Lower leg skin (tissue), 3 donors: ENCODE results near the gene CSPG5.

Experiments
- POLR2A ChIP-seq, 2 donors: fragments of 450-650 bp; IDR thresholded peaks; one replicate each; pipeline ENCODE4 v1.6.1; 2016 to 2017; ENCODE audit warnings: antibody characterized with exemption in 2 of 2, mild to moderate bottlenecking in 1 of 2, moderate library complexity in 1 of 2
- TF ChIP-seq, protein P1 (sequence below), 3 donors: fragments of 450-650 bp; IDR thresholded peaks; one replicate each; pipeline ENCODE4 v1.5.1; 2016; ENCODE audit warnings: antibody characterized with exemption in 3 of 3, mild to moderate bottlenecking in 3 of 3, moderate library complexity in 2 of 3

- TF ChIP-seq POLR2A (IDR thresholded peaks at IDR 0.05): no peak
- TF ChIP-seq, protein P1, sequence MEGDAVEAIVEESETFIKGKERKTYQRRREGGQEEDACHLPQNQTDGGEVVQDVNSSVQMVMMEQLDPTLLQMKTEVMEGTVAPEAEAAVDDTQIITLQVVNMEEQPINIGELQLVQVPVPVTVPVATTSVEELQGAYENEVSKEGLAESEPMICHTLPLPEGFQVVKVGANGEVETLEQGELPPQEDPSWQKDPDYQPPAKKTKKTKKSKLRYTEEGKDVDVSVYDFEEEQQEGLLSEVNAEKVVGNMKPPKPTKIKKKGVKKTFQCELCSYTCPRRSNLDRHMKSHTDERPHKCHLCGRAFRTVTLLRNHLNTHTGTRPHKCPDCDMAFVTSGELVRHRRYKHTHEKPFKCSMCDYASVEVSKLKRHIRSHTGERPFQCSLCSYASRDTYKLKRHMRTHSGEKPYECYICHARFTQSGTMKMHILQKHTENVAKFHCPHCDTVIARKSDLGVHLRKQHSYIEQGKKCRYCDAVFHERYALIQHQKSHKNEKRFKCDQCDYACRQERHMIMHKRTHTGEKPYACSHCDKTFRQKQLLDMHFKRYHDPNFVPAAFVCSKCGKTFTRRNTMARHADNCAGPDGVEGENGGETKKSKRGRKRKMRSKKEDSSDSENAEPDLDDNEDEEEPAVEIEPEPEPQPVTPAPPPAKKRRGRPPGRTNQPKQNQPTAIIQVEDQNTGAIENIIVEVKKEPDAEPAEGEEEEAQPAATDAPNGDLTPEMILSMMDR (IDR thresholded peaks at IDR 0.05): no peak
These were observed 8.1 kb upstream of the CSPG5 start for GRCh38 chr3:47586746-47587145.
